Thyroid gland (tissue), 4 donors: ENCODE measurements around the gene CDHR3.

Experiments used
- POLR2A ChIP-seq, 2 donors: fragments of 450-650 bp; IDR thresholded peaks; one replicate each; pipeline ENCODE4 v1.6.1; 2017; ENCODE audit warnings: antibody characterized with exemption in 2 of 2, mild to moderate bottlenecking in 2 of 2, moderate library complexity in 1 of 2
- TF ChIP-seq, protein P1 (sequence below), 6 experiments: fragments of 200-600 bp in 3 of 6; fragments of 450-650 bp in 3 of 6; sonication (generic) in 3 of 6; IDR thresholded peaks; one replicate each; pipeline ENCODE4 v1.5.1; 2016 to 2019; ENCODE audit warnings: antibody characterized with exemption in 6 of 6, mild to moderate bottlenecking in 2 of 6, inconsistent platforms in 1 of 6, moderate library complexity in 1 of 6

DNA sequence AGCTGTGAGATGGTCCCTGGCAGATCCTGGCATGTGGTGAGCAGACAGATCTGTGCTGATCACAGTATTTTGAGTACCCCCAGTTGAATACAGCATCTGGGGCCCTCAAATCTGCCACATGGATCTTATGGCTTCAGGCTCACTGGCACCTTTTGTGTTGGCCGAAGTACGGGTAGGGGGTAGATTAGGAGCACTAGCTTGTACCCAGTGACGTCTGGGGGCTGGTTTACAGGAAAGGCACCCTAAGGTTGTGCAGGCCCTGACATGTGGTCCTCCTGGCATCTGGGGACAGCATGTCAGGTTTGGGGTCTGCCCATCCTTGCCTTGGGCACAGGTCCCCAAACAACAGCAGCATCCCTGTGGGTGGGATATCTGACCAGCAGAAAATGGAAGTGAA, 95.9 kb downstream of the CDHR3 start:
- TF ChIP-seq POLR2A (IDR thresholded peaks at IDR 0.05), result no peak
- TF ChIP-seq, protein P1, sequence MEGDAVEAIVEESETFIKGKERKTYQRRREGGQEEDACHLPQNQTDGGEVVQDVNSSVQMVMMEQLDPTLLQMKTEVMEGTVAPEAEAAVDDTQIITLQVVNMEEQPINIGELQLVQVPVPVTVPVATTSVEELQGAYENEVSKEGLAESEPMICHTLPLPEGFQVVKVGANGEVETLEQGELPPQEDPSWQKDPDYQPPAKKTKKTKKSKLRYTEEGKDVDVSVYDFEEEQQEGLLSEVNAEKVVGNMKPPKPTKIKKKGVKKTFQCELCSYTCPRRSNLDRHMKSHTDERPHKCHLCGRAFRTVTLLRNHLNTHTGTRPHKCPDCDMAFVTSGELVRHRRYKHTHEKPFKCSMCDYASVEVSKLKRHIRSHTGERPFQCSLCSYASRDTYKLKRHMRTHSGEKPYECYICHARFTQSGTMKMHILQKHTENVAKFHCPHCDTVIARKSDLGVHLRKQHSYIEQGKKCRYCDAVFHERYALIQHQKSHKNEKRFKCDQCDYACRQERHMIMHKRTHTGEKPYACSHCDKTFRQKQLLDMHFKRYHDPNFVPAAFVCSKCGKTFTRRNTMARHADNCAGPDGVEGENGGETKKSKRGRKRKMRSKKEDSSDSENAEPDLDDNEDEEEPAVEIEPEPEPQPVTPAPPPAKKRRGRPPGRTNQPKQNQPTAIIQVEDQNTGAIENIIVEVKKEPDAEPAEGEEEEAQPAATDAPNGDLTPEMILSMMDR (IDR thresholded peaks at IDR 0.05), result no peak
